ENCODE measurements around the gene DDX10.

Gene DDX10

DNA sequence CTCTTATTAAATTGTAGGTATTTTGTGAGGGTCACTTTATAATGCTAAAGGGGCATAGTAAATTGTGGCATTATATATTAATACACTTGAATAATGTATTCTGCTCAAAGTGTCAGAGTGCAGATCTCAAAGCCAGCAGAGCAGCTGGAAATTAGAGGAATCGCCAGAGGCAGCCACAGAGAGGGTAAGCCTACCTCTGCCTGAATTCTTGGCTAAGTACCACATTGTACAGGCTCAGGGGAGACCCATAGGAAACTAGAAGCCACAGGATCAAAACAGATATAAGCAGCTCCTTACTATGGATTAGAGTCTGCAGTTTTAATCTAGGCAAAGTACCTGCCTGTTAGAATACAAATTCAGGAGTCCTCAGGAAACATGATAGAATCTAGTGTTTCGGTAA, 249.3 kb downstream of the DDX10 start:
- peak in 1 of 2 experiments; percentile 39 for DNase-seq

- no peak for DNase-seq
Observed at GRCh38 chr11:108914981-108915380, 250.1 kb downstream of the DDX10 start.

GRCh38 chr11:108915666-108916065, 250.8 kb downstream of the DDX10 start:
- DNase-seq = no peak

DNA sequence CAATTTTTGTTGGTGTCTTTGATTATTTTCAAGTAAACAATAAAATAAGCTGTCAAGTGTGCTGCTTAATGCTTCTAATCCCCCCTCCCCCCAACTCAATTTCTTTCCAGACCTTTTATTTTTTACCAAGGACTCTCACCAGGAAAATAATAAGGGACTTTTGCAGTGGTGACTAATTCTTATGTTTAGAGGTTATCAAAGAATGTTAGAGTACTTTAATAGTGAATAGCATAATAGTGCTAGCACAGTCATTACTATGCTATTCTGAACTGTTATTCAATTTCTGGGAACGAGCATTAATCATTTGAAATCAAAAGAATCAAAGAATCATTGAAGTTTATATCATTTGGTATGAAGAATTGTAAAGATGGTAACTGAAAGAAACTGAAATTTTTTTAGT, 251.4 kb downstream of the DDX10 start:
- DNase-seq = no peak

GRCh38 chr11:108916935-108917334, 252.1 kb downstream of the DDX10 start:
- DNase-seq = no peak

GRCh38 chr11:108921211-108921610, 256.3 kb downstream of the DDX10 start:
- DNase-seq = no peak

DNA sequence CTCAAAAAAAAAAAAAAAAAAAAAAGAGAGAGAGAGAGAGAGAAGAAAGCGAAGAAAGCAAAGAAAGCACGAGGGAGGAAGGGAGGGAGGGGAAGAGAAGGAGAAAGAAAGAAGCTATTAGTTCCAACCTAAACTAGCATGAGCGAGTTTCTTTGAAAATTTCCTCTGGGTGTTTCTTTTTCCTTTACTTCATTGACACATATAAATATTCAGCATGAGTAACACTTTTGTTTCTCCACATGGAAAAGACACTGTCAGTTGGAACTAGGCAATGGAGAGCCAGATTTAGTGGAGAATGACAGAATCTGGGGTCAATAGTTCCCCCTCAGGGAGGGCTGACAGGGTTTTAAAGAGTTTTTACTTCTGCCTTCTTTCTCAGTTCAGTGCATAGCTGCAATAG, 257.4 kb downstream of the DDX10 start:
- DNase-seq = no peak

DNA sequence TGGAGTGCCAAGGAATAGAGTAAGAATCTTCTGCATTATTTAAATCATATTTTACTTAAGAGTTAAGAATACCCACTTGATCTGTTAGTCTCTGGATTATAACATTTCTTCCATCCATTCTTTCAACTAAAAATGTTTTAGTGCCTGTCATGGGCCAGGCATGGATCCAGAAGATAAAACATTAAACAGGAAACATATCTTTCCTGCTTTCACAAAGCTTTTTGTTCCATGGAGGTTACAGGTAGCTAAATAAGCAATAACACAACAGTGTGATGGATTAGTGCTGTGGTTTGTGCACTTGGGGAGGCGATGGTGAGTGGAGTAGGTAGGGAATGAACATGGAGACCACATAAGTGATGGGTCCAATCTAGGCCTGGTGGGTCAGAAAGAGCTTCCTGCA, 258.5 kb downstream of the DDX10 start:
- DNase-seq = no peak

DNA sequence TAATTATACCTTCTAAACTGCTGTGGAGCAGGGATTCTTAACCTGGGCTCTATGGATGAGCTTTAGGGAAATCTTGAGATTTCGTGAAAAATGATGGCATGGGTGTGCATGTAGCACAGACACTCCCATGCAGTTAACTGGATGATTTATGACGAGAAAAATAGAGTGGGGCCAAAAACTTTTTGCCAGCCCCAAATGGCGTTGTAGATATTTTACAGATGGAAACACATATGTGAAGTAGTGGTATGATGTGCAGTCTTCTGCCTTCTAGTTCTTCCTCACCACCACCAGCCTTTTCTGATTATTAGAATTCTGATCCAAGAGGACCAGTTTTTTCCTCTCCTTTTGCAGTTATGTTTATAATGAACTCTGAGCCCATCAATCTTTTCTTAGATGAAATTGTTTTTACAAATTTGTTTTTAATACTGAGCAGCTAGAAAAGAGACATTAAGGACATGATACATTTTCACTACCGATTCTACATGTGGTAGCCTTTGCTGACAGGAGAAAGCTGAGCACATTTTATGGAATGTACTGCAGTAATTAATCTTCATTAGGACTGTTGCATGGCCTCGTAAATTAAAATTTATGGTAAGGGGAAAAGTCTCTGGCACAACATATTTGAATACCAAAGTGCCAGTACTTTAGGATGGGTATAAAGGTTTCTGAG, 261.4 kb downstream of the DDX10 start:
- DNase-seq = no peak

DNA sequence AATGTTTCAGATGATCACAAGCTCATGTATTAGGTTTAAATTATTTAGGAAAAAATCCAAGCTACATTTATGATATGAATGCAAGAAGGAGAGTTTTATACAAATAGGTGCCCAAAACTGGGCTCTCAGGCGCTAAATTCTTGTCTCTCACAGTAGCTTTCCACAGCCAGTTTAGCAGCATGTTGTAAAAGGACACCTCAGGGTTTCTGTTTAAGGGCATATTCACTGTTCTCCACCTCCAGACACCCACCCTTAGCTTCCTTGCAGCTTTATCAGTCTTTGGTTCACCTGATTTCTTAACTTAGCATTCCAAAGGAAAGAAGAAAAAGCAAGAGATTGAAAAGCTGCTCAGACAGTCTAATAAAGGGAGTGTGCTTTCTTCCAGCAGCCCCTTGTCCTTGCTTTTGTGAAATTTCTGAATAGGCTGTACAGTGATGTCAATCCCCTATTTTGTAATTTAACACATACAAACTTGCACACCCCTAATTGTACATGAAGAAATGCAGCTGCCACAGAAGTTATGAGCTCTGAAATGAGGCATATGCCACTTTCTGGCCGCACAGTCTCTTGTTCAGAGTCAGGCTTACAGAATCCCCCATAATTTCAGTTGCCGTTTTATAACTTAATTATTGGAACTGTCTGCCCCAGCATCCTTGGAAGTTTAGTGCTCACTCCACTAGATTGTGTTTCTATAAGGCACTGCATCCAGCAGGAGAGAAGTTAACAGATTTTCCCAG, 262.1 kb downstream of the DDX10 start:
- no peak for DNase-seq

DNA sequence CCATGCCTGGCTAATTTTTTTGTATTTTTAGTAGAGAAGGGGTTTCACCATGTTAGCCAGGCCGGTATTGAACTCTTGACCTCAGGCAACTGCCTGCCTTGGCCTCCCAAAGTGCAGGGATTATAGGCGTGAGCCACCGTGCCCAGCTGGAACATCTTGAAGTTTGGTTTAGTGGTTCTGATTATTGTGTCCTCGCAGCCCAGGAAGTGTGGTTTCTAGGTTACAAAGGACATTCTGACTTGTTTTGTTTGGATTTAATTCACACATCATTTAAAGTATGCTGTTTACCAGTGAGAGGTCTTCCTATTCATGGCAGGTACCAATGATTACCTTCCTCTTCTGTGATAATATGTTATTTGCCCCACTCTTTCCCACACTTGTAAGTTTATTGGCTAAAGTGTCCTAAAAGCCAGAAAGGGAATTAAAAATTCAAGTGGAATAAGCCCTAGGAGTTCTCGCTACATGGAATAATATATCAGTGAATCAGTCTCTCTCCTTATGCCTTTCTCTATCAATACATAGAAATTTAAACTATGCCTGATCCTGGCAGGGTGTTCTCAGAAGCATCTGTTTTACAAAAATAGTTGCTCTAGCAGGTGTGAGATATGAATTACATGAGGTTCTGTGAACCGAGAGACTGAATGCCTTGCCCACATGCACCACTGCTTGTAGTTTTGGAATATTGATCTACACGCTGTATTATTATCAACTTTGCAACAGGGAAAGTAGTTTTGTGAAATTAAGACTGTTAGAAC, 263.1 kb downstream of the DDX10 start:
- no peak for DNase-seq

DNA sequence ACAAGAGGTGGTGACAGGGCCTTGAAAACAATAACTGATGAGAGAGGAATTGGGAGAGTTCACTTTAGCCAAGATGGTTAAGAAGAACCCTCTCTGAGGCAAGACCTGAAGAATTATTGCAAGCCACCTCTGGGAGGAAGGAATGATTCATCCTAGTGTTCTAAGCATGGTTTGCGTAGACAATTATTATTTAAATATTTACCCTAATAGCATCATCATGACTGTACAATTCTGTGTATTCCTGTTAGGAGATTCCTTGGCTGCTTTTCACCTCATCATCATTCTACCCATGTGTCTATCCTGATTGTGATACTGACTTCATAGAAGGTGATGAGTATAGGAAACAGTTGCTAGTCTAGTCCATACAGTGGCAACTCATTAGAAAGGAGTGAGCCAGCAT, 264.4 kb downstream of the DDX10 start:
- DNase-seq = no peak

- DNase-seq = no peak
Observed at GRCh38 chr11:108931168-108931567, 266.3 kb downstream of the DDX10 start.

DNA sequence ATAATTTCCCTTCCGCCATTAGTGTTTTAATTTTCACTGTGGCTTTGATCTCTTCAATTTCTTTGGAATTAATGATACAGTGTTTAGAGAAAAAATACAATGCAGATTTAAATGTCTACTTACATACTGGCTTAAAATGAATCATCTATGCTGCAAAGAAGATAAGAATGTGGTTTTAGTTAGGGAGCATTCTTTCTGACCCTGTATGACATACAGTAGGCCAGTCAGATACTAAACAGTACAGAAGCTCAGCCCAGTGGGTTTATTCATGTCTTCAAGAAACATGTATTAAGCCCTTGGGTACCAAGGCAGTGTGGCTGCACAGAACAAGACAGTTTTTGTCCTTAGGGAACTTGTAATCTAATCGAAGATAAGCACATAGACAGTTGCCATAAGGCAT, 268.8 kb downstream of the DDX10 start:
- no peak for DNase-seq

DNA sequence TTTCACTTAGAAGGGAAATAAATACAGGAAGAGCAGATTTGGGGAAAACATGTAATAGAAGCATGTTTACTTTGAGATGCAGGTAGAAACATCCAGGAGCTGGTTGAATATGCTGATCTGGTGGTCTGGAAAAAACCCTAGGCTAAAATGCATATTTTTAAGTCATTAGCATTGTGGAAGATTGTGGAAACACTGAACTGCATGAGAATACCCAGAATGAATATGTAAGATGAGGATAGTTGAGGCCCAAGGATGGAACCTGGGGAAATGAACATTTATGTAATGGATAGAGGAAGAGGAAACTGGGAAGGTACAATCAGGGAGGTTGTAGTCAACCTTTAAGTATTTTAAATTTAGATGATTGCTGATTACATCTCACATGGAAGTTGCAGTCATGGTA, 269.4 kb downstream of the DDX10 start:
- DNase-seq = no peak

DNA sequence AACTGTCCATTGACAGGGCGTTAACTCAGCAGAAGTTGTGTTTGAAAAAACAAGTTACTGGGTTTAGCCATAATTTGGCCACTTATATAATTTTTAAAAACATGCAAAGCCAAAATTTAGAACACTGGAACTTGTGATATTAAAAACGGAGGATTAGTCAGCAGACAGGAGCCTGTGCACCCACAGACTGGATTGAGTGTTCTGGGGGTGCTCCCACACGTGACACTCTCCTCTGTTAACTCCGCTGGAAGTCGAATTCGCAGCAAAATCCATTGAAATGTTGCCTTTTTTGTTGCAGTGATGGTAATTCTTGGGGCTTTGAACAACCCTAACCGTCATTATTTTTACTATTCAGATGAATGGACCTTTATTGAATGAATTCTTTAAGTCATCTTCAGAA, 269.8 kb downstream of the DDX10 start:
- no peak for DNase-seq

DNA sequence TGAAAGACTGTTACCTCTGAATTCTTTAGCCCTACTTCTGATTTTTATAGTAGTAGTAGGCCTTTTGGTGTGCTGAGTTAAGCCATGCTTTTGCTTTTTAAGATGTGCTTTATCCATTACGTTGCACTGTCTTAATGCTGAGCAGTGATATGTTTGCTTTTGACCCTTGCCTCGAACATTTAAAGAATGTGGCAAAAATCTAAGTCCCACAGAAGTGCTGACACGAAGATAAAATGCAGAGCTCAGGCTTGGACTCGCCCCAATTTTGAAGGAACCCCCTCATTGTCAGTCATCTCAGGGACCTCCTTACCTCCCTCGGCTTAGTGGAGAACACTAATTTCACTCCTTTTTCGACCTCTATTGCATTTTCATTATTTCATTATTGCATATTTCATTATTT, 272.9 kb downstream of the DDX10 start:
- DNase-seq = no peak

GRCh38 chr11:108938604-108939003, 273.7 kb downstream of the DDX10 start:
- no peak for DNase-seq

- DNase-seq = no peak
Observed at GRCh38 chr11:108939135-108939534, 274.3 kb downstream of the DDX10 start.

DNA sequence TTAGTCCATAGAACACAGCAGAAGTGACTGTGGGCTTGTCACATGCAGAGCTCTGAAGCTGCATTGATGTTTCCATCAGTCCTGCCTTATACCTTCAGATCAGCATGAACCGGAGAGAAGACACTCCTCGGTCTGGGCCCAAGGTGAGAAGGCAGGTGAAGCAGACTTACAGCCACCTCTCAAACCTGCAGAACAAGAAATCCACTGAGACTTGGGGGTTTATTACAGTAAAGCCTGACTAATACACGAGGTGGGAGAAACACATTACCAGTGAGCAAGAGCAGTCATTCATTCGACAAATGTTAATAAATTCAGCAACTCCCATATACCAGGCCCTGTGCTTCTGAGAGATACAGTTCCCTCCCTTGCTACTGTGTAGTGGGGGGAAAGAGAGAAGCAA, 279.0 kb downstream of the DDX10 start:
- no peak for DNase-seq

- DNase-seq = no peak
Observed at GRCh38 chr11:108944471-108945178, 279.8 kb downstream of the DDX10 start.

DNA sequence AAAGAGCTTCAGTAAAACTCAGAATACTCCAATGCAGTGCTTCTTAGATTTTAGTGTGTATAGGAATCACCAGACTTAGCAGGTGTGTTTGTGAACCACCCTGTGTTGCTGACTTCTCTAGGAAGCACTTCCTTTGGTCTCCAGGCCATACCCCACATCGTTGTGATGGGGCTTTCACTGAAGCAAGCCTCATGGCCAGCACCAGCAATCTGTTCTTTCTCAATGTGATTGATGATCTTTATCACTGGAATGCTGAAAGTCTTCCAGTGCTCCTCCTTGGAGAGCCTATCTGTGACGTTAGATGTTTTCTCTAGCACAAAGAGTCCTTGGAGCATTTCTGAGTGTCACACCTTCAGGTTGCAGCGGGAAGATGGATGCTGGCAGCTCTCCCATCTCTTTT, 280.5 kb downstream of the DDX10 start:
- DNase-seq = no peak

Measured in NCI-H524 (cell line).